Stimulated activated CD4-positive, alpha-beta T cell treated with anti-CD3 and anti-CD28 coated beads, Interleukin-1b, Interleukin-23, amount 100 ng/mL, for 1 hour (primary cell): ENCODE measurements around the gene NNMT.

Experiments used
- DNase-seq, 2 donors: peaks; one replicate each; pipeline ENCODE4 v3.0.0-alpha.2; 2020; ENCODE audit warnings: low read depth in 2 of 2

The NNMT gene

DNA sequence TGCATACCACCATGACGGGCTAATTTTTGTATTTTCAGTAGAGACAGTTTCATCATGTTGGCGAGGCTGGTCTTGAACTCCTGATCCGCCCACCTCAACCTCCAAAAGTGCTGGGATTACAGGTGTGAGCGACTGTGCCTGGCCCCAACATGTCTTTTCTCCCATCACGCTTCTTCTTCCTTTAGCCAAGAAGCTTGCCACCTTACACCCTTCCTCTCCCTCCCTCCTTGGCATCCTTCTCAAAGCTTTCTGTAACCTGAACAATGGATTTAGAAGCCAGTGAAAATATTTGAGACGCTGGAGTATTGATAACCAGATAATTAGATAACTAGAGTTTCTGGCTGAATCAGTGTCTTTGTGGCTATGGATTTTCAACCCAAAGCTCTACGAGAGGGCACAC, 11.3 kb upstream of the NNMT start:
- DNase-seq = no peak

- no peak for DNase-seq
These were observed 10.6 kb upstream of the NNMT start for GRCh38 chr11:114285599-114285998.

GRCh38 chr11:114286229-114286628, 10.0 kb upstream of the NNMT start:
- DNase-seq = no peak

- DNase-seq = no peak
These were observed 9.0 kb upstream of the NNMT start for GRCh38 chr11:114287154-114287553.

GRCh38 chr11:114288136-114288535, 8.1 kb upstream of the NNMT start:
- DNase-seq = no peak

DNA sequence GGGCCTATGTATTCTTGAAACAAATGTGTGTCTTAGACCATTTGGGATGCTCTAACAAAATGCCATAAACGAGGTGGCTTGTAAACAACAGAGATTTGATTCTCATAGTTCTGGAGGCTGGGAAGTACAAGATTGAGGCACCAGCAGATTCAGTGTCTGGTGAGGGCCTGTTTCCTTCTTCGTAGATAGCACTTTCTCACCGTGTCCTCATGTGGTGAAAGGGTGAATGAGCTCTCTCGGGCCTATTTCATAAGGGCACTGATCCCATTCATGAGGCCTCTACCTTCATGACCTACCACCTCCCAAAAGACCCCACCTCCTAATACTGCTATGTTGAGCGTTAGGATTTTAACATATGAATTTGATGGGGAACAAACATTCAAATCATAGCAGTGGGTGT, 6.4 kb upstream of the NNMT start:
- no peak for DNase-seq

DNA sequence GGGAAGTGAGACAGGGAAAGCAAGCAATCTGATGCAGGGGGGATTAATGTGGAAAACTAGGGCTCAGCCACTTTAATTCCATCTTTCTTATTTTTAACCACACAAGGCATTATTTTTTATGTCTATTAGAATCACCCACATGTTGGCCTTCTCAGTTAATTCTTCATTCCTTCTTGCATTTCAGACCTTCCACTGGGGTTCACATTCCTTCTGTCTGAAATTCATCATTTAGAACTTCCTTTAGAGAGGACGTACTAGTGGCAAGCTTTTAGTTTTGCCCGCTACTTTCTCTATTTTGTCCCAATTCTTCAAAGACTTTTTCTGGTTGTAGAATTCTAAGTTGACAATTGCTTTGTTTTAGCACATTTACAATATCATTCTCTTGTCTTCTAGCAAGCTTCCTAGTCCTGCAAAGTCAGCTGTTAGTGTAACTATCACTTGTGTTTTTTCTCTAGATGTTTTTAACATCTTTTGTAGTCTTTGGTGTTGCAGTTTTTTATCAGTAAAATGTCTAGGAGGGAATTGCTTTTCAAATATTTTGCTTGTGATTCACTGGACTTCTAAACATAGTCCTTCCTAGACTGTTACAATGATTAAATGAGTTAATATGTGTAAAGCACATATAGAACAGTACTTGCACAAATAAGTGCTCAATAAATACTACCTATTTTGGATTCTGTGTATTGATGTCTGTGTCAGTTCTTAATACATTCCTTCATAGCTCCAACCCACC, 5.5 kb upstream of the NNMT start:
- DNase-seq = no peak

DNA sequence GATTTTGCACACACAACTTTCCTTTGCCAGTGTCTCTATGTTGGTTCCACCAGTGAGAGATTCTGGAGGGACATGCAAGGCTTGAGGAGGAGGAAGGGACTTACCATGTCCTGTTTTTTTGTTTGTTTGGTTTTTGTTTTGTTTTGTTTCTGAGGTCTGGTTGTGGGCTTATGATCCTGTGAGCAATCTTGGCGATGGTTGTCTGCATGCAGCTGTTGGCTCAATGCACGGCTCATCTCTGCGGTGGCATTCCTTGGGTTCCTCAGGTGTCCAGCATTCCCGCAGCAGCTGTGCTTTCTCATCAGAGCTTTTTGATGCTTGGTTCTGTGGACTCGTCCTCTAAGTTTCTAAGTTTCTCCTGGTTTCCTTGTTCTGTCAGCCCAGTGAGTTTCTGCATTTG, 4.8 kb upstream of the NNMT start:
- no peak for DNase-seq

GRCh38 chr11:114291842-114292680, 4.1 kb upstream of the NNMT start:
- no peak for DNase-seq

DNA sequence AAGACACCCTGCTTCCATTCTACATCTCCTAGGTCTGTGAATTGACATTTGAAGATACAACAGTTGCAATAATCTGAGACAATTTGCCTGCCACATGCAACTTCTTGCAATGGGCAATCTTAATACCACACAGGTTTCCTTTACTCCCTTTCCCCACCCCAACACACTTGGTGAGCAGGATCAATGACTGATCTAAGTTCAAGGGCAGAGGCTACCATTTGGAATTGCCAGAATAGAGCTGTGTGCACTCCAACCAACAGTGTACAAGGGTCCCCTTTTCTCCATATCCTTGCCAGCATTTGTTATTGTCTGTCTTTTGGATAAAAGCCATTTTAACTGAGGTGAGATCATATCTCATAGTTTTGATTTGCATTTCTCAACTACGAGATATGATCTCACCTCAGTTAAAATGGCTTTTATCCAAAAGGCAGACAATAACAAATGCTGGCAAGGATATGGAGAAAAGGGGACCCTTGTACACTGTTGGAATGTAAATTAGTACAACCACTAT, 2.9 kb upstream of the NNMT start:
- no peak for DNase-seq

- no peak for DNase-seq
These were observed 590 bp downstream of the NNMT start for GRCh38 chr11:114296605-114297372.

DNA sequence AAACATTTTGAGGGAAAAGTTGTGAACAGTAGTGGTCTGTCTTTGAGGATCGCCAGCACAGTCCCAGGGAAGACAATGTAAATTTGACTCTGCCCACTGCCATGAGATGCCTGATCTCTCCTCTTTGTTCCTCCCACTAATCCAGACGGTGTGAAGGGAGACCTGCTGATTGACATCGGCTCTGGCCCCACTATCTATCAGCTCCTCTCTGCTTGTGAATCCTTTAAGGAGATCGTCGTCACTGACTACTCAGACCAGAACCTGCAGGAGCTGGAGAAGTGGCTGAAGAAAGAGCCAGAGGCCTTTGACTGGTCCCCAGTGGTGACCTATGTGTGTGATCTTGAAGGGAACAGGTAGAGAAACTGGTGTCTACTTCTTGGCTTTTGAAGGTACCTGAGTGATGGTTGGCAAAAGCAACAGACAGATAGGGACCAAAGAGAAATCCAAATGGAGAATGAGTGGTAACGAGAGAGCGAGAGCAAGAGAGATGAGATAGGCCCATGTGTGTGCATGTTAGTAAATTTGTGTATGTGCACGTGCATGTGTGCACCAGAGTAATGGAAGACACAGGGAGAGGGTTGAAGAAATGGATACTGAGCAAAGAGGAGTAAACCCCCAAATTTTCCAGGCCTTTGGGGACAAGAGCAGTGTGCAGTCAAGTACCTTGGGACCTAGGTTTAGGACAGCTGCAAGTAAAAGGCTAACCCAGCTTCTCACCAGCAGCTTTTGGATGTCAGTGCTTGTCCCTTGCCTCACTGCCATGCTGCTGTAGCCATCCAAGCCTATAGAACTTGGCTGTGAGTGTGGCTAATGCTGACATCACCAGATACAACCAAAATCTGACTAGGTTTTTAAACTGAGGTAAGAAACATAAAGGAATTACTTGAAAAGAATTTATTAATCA, 1.9 kb downstream of the NNMT start:
- DNase-seq = no peak

- no peak for DNase-seq
These were observed 2.5 kb downstream of the NNMT start for GRCh38 chr11:114298710-114299109.

- no peak for DNase-seq
These were observed 4.9 kb downstream of the NNMT start for GRCh38 chr11:114301088-114301487.

DNA sequence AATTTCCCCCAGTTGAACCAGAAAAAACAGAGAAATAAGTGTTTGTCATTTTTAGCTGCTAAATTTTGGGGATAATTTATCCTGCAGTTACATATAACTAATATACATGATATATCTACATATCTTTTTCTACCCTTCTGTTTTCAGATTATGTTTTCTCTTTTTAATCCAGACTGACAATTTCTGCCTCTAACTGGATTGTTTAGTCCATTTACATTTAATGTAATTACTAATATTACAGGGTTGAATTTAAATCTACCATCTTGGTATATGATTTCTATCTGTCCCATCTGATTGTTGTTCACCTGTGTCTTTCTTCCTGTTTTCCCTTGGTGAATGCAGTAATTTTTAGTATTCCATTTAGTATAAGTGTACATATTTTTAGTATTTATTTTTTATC, 5.7 kb downstream of the NNMT start:
- DNase-seq = no peak

DNA sequence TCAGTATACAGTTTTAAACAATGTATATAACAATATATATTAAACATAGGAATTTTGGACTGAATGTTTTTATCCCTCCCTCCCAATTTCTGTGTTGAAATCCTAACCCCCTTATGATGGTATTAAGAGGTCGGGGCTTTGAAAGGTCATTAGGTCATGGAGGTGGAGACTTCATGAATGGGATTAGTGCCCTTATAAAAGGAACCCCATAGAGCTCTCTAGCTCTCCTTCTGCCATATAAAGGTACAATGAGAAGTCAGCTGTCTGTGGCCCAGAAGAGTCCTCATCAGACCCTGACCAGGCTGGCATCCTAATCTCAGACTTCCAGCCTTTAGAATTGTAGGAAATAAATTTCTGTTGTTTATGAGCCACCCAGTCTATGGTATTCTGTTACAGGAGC, 6.5 kb downstream of the NNMT start:
- DNase-seq = no peak

DNA sequence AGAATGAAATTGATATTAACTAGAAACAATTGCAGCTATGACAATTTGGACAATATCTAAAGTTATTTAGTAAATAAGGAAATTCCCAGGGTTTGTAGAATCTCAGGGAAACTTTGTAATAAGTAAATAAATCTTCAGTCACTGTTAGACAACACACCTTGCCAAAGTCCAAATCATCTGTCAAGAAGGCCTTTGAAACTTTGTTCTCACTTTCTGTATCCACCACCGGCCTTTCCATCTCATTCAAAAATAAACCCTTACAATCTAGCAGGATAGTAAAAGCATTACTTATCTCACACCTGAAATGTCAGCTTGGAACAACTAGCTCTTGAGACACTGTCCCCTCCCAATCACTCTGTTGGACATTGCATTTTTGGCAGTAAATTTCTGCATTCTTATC, 7.9 kb downstream of the NNMT start:
- DNase-seq = no peak

GRCh38 chr11:114304969-114305368, 8.8 kb downstream of the NNMT start:
- no peak for DNase-seq

- no peak for DNase-seq
These were observed 11.5 kb downstream of the NNMT start for GRCh38 chr11:114307524-114308203.

DNA sequence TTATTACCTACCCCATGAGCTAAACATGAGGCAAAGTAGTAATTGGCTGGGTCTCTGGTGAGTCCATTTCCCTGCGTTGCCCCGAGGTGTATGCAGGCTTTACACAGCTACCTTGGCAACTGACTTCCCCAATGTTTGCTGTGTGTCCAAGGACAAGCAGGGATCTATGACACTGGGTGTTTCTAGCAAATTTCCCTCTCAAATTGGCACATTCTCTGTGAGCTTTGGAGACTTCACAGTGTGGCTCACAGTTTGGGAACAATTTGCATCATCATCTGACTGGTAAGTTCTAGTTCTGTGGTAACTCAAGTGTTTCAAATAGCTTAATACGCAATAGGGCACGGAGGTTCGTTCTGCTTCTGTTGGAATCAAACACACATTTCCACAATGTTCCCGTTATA, 12.5 kb downstream of the NNMT start:
- no peak for DNase-seq

- no peak for DNase-seq
These were observed 13.3 kb downstream of the NNMT start for GRCh38 chr11:114309517-114309916.
